GM12872 (cell line): ENCODE data around the gene HOXA4.

ENCODE experiments used
- CTCF ChIP-seq: IDR thresholded peaks from 3 replicates; pipeline ENCODE4 v1.5.1; 2011; ENCODE audit warnings: low read depth, mild to moderate bottlenecking, low read length, moderate library complexity; ENCODE audit not compliant: insufficient read depth

The HOXA4 gene

DNA sequence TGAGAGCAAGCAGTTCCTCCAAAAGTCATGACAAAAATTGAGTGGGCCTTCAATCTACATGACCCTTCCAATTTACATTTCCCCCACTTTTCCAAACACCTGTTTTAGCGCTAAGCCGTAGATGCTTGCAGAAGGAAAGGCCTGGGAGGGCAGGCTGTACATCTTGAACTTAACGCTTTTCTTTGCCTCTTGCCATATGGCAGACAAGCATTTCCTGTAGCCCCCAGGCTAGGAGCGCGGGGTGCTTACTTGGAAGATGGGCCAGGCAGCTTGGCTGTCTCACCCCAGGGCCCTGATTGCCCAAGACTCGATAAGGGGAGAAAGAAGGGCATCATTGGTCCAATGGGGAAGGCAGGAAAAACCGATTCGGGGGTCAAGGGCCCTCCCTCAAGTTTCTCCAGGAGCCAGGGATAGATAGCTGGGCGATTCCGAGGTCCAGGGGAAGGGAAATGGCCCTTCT lies 41.8 kb upstream of the HOXA4 start:
- TF ChIP-seq CTCF = no peak

DNA sequence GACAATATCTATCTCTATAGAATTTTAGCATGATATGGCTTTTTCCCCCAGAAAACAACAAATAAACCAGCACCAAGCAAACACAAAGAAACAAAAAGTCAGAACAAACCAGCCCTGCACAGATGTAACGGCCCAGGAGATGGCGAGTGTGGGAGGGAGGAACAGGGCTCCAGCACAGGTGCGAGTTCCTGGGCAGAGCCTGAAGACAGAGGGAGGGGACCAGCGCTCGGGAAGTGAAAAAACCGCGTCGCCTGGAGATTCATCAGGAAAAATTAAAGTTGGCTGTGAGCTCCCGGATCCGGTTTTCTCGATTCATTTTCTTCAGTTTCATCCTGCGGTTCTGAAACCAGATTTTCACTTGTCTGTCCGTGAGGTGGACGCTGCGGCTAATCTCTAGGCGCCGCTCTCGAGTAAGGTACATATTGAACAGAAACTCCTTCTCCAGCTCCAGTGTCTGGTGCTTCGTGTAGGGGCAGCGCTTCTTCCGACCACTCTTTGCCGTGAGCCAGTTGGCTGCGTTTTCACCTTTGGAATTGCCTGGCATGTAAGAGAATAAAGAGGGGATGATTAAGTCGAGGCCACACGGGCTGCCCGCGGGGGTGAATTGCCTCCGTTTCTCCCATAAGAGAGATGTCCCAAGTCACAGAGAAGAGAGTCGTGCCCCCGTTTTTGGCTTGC lies 41.2 kb upstream of the HOXA4 start:
- TF ChIP-seq CTCF = no peak

DNA sequence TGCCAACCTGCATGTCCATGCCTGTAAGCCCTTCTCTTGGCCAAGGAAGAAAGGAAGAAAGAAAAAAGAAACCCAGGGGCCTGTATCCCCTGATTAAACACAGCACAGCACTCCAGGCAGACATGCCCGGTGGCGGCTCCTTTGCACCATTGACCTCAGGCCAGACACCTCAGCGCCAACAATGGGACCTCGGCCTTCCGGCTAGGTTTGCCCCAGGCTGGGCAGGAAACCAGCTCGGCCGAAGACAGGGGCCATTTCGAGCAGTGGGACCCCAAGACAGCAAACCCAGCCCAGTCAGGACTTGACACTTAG lies 40.7 kb upstream of the HOXA4 start:
- no peak for TF ChIP-seq CTCF

GRCh38 chr7:27170426-27171324 lies 40.1 kb upstream of the HOXA4 start:
- TF ChIP-seq CTCF = no peak

DNA sequence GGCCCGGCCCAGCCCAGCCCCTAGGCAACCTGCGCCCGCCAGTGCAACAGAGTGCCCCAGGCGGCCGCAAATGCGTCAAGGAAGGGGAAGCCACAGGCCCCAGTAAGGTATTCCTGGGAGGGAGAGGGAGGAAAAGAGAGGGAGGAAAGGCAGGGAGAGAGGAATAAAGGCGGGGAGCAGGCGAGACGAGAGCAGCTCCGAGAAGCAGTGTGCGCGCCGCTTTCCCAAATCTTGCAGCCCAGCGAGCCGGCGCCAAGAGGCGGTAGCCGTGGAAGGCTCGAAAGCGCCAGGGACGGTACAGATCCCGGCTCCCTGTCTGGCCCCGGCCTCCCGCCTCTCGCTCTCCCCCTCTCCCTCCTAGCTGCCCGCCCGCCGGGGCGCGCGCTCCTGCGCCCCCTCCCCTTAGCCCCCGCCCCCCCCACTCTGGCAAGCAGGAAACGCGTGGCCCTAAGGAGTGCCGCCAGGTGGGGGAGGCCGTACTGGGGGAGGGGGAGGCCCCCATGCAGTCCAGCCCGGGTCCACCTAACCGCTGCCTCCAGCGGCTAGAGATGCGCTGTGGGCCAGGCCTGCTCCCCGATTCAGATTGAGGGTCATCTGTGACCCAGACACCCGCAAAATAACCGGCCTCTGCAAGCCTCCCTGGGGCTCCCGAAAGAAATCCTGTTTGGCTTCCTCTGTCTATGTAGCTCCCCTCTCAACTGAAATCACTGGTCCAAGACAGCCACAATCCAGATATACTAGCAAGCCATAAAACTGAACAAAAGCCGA lies 39.3 kb upstream of the HOXA4 start:
- TF ChIP-seq CTCF = no peak

DNA sequence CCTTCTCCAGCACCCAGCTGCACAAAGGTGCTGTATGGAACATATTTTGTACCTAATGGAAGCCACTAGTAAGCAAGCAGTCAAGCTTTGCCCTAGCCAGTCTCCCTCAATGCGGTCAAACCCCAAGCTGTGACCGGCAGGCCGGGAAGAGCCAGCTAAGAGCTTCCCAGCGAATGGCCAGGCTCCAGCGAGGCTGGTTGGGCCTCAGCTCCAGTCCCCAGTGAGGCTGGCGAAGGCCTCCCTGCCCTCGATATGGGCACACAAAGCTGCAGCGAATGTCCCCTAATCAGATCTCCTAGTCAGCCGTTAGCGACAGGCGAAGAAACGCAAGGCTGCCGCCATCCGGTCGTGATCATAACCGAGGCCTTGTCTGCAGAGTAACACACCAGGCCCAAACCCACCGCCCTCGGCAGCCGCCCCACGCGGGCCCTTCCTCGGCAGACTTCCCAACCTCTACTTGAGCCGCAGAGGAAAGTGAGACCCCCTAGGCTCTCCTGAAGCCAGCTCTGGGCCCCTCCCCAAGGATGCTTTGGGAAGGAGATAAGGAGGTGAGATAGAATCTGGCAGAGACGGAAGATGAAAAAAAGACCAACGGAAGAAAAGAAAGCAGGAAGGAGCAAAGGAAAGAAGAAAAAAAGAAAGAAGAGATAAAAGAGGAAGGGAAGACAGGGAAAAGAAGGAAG lies 37.8 kb upstream of the HOXA4 start:
- 0 out of 3 replicates have a peak, but pooled peaks have one; percentile 6 for TF ChIP-seq CTCF

DNA sequence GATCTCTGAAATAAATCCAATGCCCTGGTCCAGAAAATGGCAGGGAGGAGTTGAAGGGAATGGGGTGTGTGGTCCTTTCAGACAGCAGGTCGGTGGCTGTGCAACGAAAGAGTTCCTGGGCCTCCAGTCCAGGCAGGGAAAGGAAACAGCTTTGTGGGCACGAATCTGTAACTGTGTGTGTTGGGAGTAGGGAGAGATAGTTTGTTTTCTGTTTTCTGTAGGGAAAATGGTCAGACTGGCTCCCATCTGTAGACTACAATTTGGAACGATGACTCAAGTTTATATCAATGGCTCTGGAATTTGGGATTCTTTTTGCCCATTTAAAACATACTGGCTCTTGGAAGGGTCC lies 37.3 kb upstream of the HOXA4 start:
- no peak for TF ChIP-seq CTCF
